Measurements from ENCODE around the gene XRN2. TPM values are rescaled to one million over a fixed set of nuclear protein-coding genes. Genes with fewer than 3 reads are reported as not detected.
"Not testable (repeated sequence)": the region's sequence is repeated elsewhere in the genome, so short reads cannot be mapped to it uniquely, and the experiment has no call there.

The XRN2 gene
- polyA plus RNA-seq, 1 experiment, result 120 TPM

GRCh38 chr20:21397341-21398108, 94.4 kb downstream of the XRN2 start, which contains the start of gene NKX2-4:
TSS of gene NKX2-4 (minus strand) at chr20:21397526. CDS start at chr20:21397399, 127 bp downstream.
- H3K27ac ChIP-seq (ENCODE audit: low read depth, low read length), result no peak within 1 kb of the TSS
- TF ChIP-seq CTCF (IDR thresholded peaks at IDR 0.05; ENCODE audit: low read depth, low read length), result no peak
- H3K27me3 ChIP-seq (ENCODE audit: control insufficient read depth, insufficient read depth, low read length), result peaks cover 56% of the 10 kb centered on the region
- POLR2A ChIA-PET, result interaction anchor here (0.6 kb wide), 1 partner anchor 206 kb away, joined by 3 read pairs; no protein-coding TSS in a partner anchor
- H3K9me3 ChIP-seq (ENCODE audit: control insufficient read depth, insufficient read depth, low read length), result no peaks in the 10 kb centered on the region; the same call in 1 of the 2 replicates
- H3K4me3 ChIP-seq (ENCODE audit: low read depth, low read length), result no peak within 1 kb of the TSS
- CTCF ChIA-PET, result no interaction called here
- no peak for DNase-seq (ENCODE audit: low read depth, low spot score)

- DNase-seq (ENCODE audit: low read depth, low spot score), result no peak
- H3K9me3 ChIP-seq (ENCODE audit: control insufficient read depth, insufficient read depth, low read length), result no peaks in the 10 kb centered on the region; the same call in 1 of the 2 replicates
- ChIA-PET POLR2A (no interaction called here), CTCF (no interaction called here)
- no peak for TF ChIP-seq CTCF (IDR thresholded peaks at IDR 0.05; ENCODE audit: low read depth, low read length)
- H3K4me3 ChIP-seq (ENCODE audit: low read depth, low read length), result no peak overlapping the region
- H3K27me3 ChIP-seq (ENCODE audit: control insufficient read depth, insufficient read depth, low read length), result peaks cover 48% of the 10 kb centered on the region
- H3K27ac ChIP-seq (ENCODE audit: low read depth, low read length), result no peak overlapping the region
These were observed 95.2 kb downstream of the XRN2 start for GRCh38 chr20:21398109-21399004.

- no peak overlapping the region for H3K27ac ChIP-seq (ENCODE audit: low read depth, low read length)
- H3K4me3 ChIP-seq (ENCODE audit: low read depth, low read length), result no peak overlapping the region
- ChIA-PET CTCF (no interaction called here), POLR2A (no interaction called here)
- no peak for DNase-seq (ENCODE audit: low read depth, low spot score)
- no peaks in the 10 kb centered on the region; the same call in 1 of the 2 replicates for H3K9me3 ChIP-seq (ENCODE audit: control insufficient read depth, insufficient read depth, low read length)
- H3K27me3 ChIP-seq (ENCODE audit: control insufficient read depth, insufficient read depth, low read length), result peaks cover 41% of the 10 kb centered on the region
- TF ChIP-seq CTCF (IDR thresholded peaks at IDR 0.05; ENCODE audit: low read depth, low read length), result no peak
These were observed 95.9 kb downstream of the XRN2 start for GRCh38 chr20:21399005-21399475.

- H3K27me3 ChIP-seq (ENCODE audit: control insufficient read depth, insufficient read depth, low read length), result peaks cover 3% of the 10 kb centered on the region
- ChIA-PET CTCF (interaction anchor here (1.0 kb wide), 1 partner anchor 175 kb away, joined by 3 read pairs; no protein-coding TSS in a partner anchor), POLR2A (no interaction called here)
- H3K4me3 ChIP-seq (ENCODE audit: low read depth, low read length), result no peak overlapping the region
- no peak for TF ChIP-seq CTCF (IDR thresholded peaks at IDR 0.05; ENCODE audit: low read depth, low read length)
- no peak for DNase-seq (ENCODE audit: low read depth, low spot score)
- no peak overlapping the region for H3K27ac ChIP-seq (ENCODE audit: low read depth, low read length)
- no peaks in the 10 kb centered on the region for H3K9me3 ChIP-seq (ENCODE audit: control insufficient read depth, insufficient read depth, low read length)
These were observed 108.6 kb downstream of the XRN2 start for GRCh38 chr20:21411725-21412124.

GRCh38 chr20:21413996-21414395, 110.9 kb downstream of the XRN2 start:
- DNase-seq (ENCODE audit: low read depth, low spot score); H3K27ac ChIP-seq (ENCODE audit: low read depth, low read length); H3K4me3 ChIP-seq (ENCODE audit: low read depth, low read length); CTCF ChIA-PET; H3K9me3 ChIP-seq (ENCODE audit: control insufficient read depth, insufficient read depth, low read length); H3K27me3 ChIP-seq (ENCODE audit: control insufficient read depth, insufficient read depth, low read length); POLR2A ChIA-PET: not testable (repeated sequence)

GRCh38 chr20:21419147-21419546, 116.0 kb downstream of the XRN2 start:
- CTCF ChIA-PET; POLR2A ChIA-PET; DNase-seq (ENCODE audit: low read depth, low spot score); H3K27me3 ChIP-seq (ENCODE audit: control insufficient read depth, insufficient read depth, low read length); H3K27ac ChIP-seq (ENCODE audit: low read depth, low read length); H3K4me3 ChIP-seq (ENCODE audit: low read depth, low read length); H3K9me3 ChIP-seq (ENCODE audit: control insufficient read depth, insufficient read depth, low read length): not testable (repeated sequence)

All from AG04450 (cell line).